Neural progenitor cell (in vitro differentiated cells): ENCODE results near the gene DHRS9. TPM values are rescaled to one million over a fixed set of nuclear protein-coding genes. Genes with fewer than 3 reads are reported as not detected.
A peak's percentile ranks its signal among the peaks of the same experiment; 100 is the strongest.

ENCODE experiments used
- DNase-seq: peaks from one replicate; pipeline ENCODE4 v3.0.0-alpha.2; 2016; ENCODE audit warnings: low spot score
- H2AFZ ChIP-seq: fragments of 200-600 bp; sonication (generic); replicated peaks from 2 replicates; pipeline ENCODE4 v1.6.1; 2016; ENCODE audit warnings: antibody characterized with exemption
- H3F3A ChIP-seq: fragments of 200-600 bp; sonication (generic); 2 replicates; pipeline ENCODE4 v1.6.1; 2016; ENCODE audit warnings: antibody characterized with exemption, low read depth
- H3K27ac ChIP-seq: fragments of 200-600 bp; sonication (generic); 2 replicates; pipeline ENCODE4 v1.5.1; 2016; ENCODE audit warnings: mild to moderate bottlenecking
- H3K27me3 ChIP-seq: fragments of 200-600 bp; sonication (generic); 2 replicates; pipeline ENCODE4 v1.6.1; 2016; ENCODE audit warnings: mild to moderate bottlenecking, moderate library complexity
- H3K36me3 ChIP-seq: fragments of 200-600 bp; sonication (generic); 2 replicates; pipeline ENCODE4 v1.5.1; 2016
- H3K4me1 ChIP-seq: fragments of 200-600 bp; sonication (generic); 2 replicates; pipeline ENCODE4 v1.6.1; 2016; ENCODE audit warnings: mixed run types
- H3K4me2 ChIP-seq: fragments of 200-600 bp; sonication (generic); 2 replicates; pipeline ENCODE4 v1.6.1; 2016
- H3K4me3 ChIP-seq: fragments of 200-600 bp; sonication (generic); 2 replicates; pipeline ENCODE4 v1.5.1; 2016
- H3K79me2 ChIP-seq: fragments of 200-600 bp; sonication (generic); 2 replicates; pipeline ENCODE4 v1.6.1; 2016; ENCODE audit warnings: low read depth
- H3K9ac ChIP-seq: fragments of 200-600 bp; sonication (generic); 2 replicates; pipeline ENCODE4 v1.6.1; 2016
- H3K9me3 ChIP-seq: fragments of 200-600 bp; sonication (generic); 2 replicates; pipeline ENCODE4 v1.5.1; 2016; ENCODE audit warnings: low read depth
- H4K20me1 ChIP-seq: fragments of 200-600 bp; sonication (generic); 2 replicates; pipeline ENCODE4 v1.6.1; 2016; ENCODE audit warnings: low read depth
- H3K27ac Mint-ChIP-seq: 3 replicates; pipeline ENCODE4 v1.8.0; 2021; ENCODE audit warnings: mixed read lengths
- H3K27me3 Mint-ChIP-seq: 2 replicates; pipeline ENCODE4 v1.8.0; 2022; ENCODE audit warnings: low read depth, mild to moderate bottlenecking, inconsistent platforms, moderate library complexity, mixed read lengths; ENCODE audit not compliant: insufficient read depth
- H3K36me3 Mint-ChIP-seq: 3 replicates; pipeline ENCODE4 v1.8.0; 2021; ENCODE audit warnings: mixed read lengths
- H3K4me1 Mint-ChIP-seq: 3 replicates; pipeline ENCODE4 v1.8.0; 2021; ENCODE audit warnings: mixed read lengths
- H3K4me3 Mint-ChIP-seq: 3 replicates; pipeline ENCODE4 v1.8.0; 2021; ENCODE audit warnings: mild to moderate bottlenecking, moderate library complexity, mixed read lengths
- H3K9me3 Mint-ChIP-seq: 3 replicates; pipeline ENCODE4 v1.8.0; 2020; ENCODE audit warnings: mixed read lengths
- EZH2 ChIP-seq: fragments of 200-600 bp; sonication (generic); IDR thresholded peaks from 2 replicates; pipeline ENCODE4 v1.6.1; 2017; ENCODE audit warnings: antibody characterized with exemption, mild to moderate bottlenecking, moderate library complexity
- EZH2phosphoT487 ChIP-seq: fragments of 200-600 bp; sonication (generic); IDR thresholded peaks from 2 replicates; pipeline ENCODE4 v1.6.1; 2017; ENCODE audit warnings: antibody characterized with exemption
- total RNA-seq: library from RNA; depleted of rRNA; stranded (reverse); fragments of >200 nt; gene quantifications from 2 replicates; pipeline ENCODE4 v1.2.3, GENCODE V29; 2015; ENCODE audit warnings: low replicate concordance
- TF ChIP-seq, protein P1 (sequence below): fragments of 200-600 bp; sonication (generic); IDR thresholded peaks from 2 replicates; pipeline ENCODE4 v1.5.1; 2017; ENCODE audit warnings: antibody characterized with exemption, mild to moderate bottlenecking

The DHRS9 gene
- total RNA-seq, 1 donor from 2014 or later: not detected

GRCh38 chr2:169027234-169027633 is 42.1 kb upstream of the DHRS9 start:
- no peaks in the 10 kb centered on the region for H3F3A ChIP-seq
- H3K4me3 ChIP-seq: no peak overlapping the region
- H3K9me3 ChIP-seq: no peaks in the 10 kb centered on the region
- Mint-ChIP-seq H3K4me1 (no peaks in the 10 kb centered on the region), H3K36me3 (no peaks in the 10 kb centered on the region), H3K9me3 (no peaks in the 10 kb centered on the region), H3K27me3 (no peaks in the 10 kb centered on the region), H3K4me3 (no peak overlapping the region), H3K27ac (no peak overlapping the region)
- no peak overlapping the region for H2AFZ ChIP-seq
- H3K27me3 ChIP-seq: no peaks in the 10 kb centered on the region
- H4K20me1 ChIP-seq: no peaks in the 10 kb centered on the region
- no peaks in the 10 kb centered on the region for H3K4me1 ChIP-seq
- H3K79me2 ChIP-seq: no peaks in the 10 kb centered on the region
- H3K36me3 ChIP-seq: no peaks in the 10 kb centered on the region
- no peak overlapping the region for H3K9ac ChIP-seq
- no peak for DNase-seq
- TF ChIP-seq, protein P1, sequence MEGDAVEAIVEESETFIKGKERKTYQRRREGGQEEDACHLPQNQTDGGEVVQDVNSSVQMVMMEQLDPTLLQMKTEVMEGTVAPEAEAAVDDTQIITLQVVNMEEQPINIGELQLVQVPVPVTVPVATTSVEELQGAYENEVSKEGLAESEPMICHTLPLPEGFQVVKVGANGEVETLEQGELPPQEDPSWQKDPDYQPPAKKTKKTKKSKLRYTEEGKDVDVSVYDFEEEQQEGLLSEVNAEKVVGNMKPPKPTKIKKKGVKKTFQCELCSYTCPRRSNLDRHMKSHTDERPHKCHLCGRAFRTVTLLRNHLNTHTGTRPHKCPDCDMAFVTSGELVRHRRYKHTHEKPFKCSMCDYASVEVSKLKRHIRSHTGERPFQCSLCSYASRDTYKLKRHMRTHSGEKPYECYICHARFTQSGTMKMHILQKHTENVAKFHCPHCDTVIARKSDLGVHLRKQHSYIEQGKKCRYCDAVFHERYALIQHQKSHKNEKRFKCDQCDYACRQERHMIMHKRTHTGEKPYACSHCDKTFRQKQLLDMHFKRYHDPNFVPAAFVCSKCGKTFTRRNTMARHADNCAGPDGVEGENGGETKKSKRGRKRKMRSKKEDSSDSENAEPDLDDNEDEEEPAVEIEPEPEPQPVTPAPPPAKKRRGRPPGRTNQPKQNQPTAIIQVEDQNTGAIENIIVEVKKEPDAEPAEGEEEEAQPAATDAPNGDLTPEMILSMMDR: no peak
- TF ChIP-seq EZH2: no peak
- TF ChIP-seq EZH2phosphoT487: no peak
- no peak overlapping the region for H3K4me2 ChIP-seq
- no peak overlapping the region for H3K27ac ChIP-seq

DNA sequence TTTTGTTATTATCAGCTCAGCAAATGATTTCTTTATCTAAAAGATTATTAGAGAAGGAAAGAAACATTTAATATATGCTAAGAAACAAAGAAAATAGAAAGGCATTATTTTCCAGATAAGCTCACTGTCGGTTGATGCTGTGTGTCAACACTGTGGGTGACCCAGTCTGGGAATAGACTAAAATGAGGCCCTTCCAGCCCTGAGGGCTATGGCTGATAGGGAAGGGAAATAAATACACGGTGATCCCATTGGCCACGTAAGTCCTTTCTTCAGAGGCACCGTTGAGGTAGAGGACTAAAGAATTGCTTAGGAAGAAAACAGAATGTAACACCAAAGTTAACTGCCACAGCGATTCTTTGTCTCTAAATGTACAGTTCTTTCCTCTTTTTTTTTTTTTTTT is 40.0 kb upstream of the DHRS9 start:
- Histone ChIP-seq H3K9me3 (no peaks in the 10 kb centered on the region), H3K79me2 (no peaks in the 10 kb centered on the region), H3K36me3 (no peaks in the 10 kb centered on the region), H3K27ac (no peak overlapping the region), H3K4me3 (no peak overlapping the region), H3K4me2 (no peak overlapping the region), H3K9ac (no peak overlapping the region), H3F3A (no peaks in the 10 kb centered on the region), H2AFZ (no peak overlapping the region), H3K27me3 (no peaks in the 10 kb centered on the region), H4K20me1 (no peaks in the 10 kb centered on the region), H3K4me1 (no peaks in the 10 kb centered on the region)
- TF ChIP-seq EZH2phosphoT487: no peak
- no peak for TF ChIP-seq EZH2
- TF ChIP-seq, protein P1: no peak
- no peaks in the 10 kb centered on the region for H3K4me1 Mint-ChIP-seq
- no peaks in the 10 kb centered on the region for H3K36me3 Mint-ChIP-seq
- no peak overlapping the region for H3K27ac Mint-ChIP-seq
- no peaks in the 10 kb centered on the region for H3K27me3 Mint-ChIP-seq
- DNase-seq: no peak
- H3K9me3 Mint-ChIP-seq: no peaks in the 10 kb centered on the region
- no peak overlapping the region for H3K4me3 Mint-ChIP-seq

- no peaks in the 10 kb centered on the region for H3K79me2 ChIP-seq
- no peak within 1 kb of the TSS for H3K27ac Mint-ChIP-seq
- H4K20me1 ChIP-seq: no peaks in the 10 kb centered on the region
- no peak within 1 kb of the TSS for H3K4me3 ChIP-seq
- H2AFZ ChIP-seq: peak within 1 kb of the TSS; percentile 12
- no peak within 1 kb of the TSS for H3K9ac ChIP-seq
- H3K4me1 Mint-ChIP-seq: no peaks in the 10 kb centered on the region
- TF ChIP-seq, protein P1: no peak
- TF ChIP-seq EZH2: no peak
- TF ChIP-seq EZH2phosphoT487: no peak
- no peaks in the 10 kb centered on the region for H3K27me3 Mint-ChIP-seq
- H3K36me3 Mint-ChIP-seq: no peaks in the 10 kb centered on the region
- no peaks in the 10 kb centered on the region for H3K27me3 ChIP-seq
- no peaks in the 10 kb centered on the region for H3K9me3 Mint-ChIP-seq
- DNase-seq: no peak
- no peaks in the 10 kb centered on the region for H3F3A ChIP-seq
- H3K36me3 ChIP-seq: no peaks in the 10 kb centered on the region
- no peaks in the 10 kb centered on the region for H3K9me3 ChIP-seq
- no peak within 1 kb of the TSS for H3K27ac ChIP-seq
- H3K4me2 ChIP-seq: no peak within 1 kb of the TSS
- H3K4me1 ChIP-seq: no peaks in the 10 kb centered on the region
- H3K4me3 Mint-ChIP-seq: no peak within 1 kb of the TSS
Measured at GRCh38 chr2:169031202-169031601, 38.2 kb upstream of the DHRS9 start, which contains the start of gene ABCB11. TSS of gene ABCB11 (minus strand) at chr2:169031324. CDS start at chr2:169018125, 13,199 bp downstream.
